HCEC 1CT (cell line): ENCODE results near the gene MYADM.
A peak's percentile ranks its signal among the peaks of the same experiment; 100 is the strongest.

Source experiments
- DNase-seq: peaks from one replicate; pipeline ENCODE4 v3.0.0-alpha.2; 2017

The MYADM gene

DNA sequence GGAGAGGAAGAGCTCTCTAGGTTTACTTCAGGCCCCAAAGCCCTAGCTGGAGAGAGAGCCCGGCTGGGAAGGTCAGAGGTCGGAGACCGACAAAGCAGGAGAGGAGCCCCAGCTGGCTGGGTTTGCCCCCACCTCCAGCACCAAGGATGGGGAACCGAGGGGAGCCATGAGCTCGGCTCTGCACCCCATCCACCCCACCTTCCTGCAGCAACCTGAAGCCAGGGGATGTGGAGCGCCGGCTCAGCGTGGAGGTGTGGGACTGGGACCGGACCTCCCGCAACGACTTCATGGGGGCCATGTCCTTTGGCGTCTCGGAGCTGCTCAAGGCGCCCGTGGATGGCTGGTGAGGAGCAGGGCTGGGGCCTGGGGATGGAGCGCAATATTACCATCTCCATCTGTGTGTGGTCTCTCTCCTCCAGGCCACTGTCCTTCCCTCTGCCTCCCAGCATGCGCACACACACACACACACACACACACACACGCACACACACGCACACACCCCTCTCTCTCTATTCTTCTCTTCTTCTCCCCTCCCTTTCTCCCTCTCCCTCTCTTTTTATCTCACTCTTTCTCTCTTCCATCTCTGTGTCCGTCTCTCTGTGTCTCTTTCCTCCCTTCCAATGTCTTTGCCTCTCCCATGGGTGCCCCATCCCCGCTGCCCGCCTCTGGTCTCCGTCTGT lies 24.8 kb downstream of the MYADM start:
- DNase-seq, result no peak

DNA sequence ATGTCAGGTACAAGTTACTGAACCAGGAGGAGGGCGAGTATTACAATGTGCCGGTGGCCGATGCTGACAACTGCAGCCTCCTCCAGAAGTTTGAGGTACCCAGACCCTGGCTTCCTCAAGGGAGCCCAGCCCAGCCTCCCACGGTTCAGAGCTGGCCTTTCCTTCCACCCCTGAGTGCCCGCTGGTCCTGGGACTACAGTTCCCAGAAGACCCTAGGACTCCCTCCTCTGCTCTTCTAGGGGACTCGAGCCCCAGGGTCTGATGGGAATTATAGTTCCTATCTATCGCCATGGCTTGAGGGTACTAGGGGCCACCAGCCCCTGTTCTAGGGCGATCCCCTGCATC lies 25.3 kb downstream of the MYADM start:
- no peak for DNase-seq

DNA sequence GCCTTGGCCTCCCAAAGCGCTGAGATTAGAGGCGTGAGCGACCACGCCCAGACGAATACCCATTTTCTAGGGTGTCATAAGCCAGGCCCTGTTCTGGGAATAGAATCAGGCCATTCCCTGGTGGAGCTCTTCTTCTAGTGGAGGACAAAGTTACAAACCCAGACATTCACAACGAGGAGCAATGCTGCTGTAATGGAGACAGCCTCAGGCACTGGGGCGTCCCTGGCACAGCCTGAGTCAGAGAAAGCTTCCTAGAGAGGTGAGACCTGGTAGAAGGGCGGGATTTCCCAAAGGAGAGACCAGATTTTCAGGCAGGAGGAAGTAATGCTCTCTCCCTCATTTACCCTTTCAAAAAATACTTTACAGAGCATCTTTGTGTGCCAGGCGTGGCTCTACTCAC lies 27.0 kb downstream of the MYADM start:
- DNase-seq, result no peak

GRCh38 chr19:53896682-53897081 lies 29.0 kb downstream of the MYADM start:
- DNase-seq, result no peak

- no peak for DNase-seq
Measured at GRCh38 chr19:53897459-53897858, 29.8 kb downstream of the MYADM start.

- DNase-seq, result no peak
Measured at GRCh38 chr19:53898166-53898565, 30.5 kb downstream of the MYADM start.

GRCh38 chr19:53898636-53899341 lies 31.1 kb downstream of the MYADM start:
- no peak for DNase-seq

GRCh38 chr19:53900191-53900860 lies 32.6 kb downstream of the MYADM start:
- DNase-seq, result no peak

DNA sequence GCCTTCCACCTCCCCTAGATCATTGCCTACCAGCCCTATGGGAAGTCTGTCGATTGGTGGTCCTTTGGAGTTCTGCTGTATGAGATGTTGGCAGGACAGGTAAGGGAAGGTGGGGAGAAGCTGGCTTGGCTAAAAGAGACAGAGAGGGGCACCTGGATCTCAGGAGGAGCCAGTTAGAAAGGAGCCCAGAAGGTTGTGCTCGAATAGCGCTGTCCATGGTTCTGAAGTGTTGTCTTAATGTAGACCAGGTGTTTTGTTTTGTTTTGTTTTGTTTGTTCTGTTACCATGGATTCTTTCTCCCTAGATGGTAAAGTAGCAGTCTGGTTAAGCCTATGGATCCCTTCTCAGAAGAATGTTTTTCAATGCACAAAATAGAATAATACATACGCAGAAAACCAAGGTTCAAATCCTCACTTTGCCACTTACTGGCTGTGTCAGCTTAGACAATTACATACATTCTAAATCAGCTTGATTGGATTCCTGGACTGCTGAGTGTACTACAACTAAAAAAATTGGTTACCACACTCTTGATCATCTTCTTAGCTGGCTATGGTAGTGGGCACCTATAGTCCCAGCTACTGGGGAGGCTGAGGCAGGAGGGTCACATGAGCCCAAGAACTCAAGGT lies 35.5 kb downstream of the MYADM start:
- no peak for DNase-seq

- no peak for DNase-seq
Measured at GRCh38 chr19:53904909-53905308, 37.2 kb downstream of the MYADM start.

DNA sequence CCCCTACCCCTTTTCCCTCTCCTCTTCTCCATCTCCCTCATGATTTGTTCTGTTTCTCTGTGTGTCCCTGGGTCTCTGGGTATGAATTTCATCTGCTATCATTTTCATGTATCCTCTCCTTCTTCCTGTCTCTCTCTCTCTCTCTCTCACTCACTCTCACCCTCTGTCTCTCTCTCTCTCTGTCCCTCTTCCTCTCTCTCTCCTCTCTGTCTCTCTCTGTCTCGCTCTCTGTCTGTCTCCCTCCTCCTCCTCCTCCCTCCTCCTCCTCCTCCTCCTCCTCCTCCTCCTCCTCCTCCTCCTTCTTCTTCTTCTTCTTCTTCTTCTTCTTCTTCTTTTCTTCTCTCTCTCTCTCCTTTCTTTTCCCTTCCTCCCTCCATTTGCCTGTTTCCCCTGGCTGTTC lies 38.1 kb downstream of the MYADM start:
- DNase-seq, result no peak

DNA sequence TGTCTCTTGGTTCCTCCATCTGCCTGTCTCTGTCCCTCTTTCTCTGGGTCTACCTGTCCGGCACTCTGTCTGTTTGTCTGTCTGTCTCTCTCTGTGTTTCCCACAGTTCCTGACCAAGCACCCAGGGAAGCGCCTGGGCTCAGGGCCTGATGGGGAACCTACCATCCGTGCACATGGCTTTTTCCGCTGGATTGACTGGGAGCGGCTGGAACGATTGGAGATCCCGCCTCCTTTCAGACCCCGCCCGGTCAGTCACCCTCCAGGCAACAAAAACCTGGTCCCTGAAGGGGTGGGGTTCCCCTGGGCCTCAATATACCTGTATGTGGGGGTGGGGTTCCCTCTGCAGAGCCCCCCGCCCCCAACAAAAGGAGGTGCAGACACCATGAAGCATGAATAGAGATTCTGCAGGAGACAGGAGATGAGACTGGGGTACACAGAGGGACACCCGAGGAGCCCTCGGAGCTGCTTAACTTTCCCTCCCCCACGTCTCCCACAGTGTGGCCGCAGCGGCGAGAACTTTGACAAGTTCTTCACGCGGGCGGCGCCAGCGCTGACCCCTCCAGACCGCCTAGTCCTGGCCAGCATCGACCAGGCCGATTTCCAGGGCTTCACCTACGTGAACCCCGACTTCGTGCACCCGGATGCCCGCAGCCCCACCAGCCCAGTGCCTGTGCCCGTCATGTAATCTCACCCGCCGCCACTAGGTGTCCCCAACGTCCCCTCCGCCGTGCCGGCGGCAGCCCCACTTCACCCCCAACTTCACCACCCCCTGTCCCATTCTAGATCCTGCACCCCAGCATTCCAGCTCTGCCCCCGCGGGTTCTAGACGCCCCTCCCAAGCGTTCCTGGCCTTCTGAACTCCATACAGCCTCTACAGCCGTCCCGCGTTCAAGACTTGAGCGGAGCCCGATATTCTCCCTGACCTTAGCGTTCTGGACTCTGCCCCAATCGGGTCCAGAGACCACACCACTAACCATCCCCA lies 38.8 kb downstream of the MYADM start:
- peak; percentile 22 for DNase-seq

DNA sequence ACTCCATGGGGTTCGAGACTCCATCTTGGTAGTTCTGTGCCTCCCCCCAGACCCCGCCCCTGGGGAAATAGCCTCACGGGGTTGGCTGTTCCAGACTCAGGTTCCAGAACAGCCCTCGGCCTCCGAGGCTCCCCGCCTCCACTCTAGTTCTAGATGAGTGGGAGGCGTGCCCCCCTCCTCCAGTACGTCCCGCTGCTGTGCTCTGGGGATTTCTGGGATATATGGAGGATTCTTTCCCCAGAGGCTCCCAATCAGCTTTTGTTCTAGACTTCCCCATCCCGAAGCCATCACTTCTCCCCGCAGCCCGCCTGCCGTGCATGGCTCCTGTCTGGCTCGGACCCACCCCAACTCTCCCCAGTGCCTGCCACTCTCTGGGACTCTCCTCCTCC lies 39.5 kb downstream of the MYADM start:
- DNase-seq, result no peak

GRCh38 chr19:53907690-53908089 lies 40.0 kb downstream of the MYADM start:
- no peak for DNase-seq

DNA sequence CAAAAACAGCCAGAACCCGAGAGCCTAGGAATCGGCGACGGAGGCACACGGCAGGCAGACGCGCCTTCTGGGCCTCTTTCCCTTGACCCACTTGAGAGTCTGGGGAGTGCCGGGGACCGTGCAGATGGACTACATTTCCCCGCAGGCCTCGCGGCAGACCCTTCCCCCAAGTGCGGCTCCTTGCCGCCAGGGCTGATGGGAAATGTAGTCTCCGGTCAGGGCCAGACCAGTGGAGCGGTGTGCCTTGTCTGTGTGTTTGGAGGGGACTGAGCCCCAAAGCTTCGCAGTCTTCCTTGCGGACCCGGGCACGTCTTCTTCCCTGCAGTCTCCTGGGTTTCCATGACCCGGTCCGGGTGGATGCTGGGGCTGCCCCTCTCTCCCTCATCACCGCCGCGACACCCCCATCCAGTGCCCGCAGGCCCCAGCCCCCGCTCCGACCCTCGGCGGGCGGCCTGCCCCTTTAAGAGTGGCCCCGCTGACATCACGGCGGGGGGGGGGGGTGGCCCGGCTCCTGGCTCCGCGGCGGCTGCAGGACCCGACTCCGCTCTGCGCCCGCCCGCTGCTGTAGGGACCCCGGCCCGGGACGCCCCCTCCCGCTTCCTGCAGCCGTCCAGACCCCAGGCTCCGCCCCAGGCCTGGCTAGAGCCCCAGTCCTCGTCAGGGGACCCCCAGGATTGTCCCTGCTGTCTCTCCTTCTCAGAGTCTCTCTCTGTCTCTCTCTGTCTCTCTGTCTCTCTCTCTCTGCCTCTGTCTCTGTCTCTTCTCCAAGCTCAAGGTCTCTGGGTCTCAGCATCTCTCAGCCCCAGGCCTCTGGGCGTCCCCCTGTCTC lies 40.6 kb downstream of the MYADM start:
- DNase-seq, result peak; percentile 40

DNA sequence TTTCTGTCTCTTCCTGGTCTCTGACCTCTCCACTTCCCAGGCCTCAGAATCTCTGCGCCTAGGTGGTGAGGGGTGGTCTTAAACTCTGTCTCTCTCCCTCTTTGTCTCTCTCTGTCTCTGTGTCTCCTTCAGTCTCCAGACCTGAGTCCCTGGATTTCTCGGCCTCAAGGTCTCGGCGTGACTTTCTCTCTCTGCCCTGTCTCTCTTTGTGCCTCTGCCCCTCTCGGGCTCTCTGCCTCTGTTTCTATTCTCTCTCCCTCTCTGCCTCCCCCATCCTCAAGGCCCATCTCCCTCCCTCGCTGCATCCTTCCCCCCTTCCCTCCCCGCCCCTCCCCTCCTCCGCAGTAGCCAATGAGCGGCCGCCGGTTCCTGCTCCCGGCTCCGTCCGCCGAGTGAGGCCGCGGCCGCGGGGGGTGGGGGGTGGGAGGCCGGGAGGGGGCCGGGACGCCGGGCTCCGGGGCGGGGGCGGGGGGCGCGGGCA lies 41.3 kb downstream of the MYADM start, which contains the start of gene CACNG7:
TSS of gene CACNG7 (plus strand) at position 344 of the 481 bp plus-strand sequence. CDS start 3,554 bp downstream, outside the sequence.
- DNase-seq, result no peak

DNA sequence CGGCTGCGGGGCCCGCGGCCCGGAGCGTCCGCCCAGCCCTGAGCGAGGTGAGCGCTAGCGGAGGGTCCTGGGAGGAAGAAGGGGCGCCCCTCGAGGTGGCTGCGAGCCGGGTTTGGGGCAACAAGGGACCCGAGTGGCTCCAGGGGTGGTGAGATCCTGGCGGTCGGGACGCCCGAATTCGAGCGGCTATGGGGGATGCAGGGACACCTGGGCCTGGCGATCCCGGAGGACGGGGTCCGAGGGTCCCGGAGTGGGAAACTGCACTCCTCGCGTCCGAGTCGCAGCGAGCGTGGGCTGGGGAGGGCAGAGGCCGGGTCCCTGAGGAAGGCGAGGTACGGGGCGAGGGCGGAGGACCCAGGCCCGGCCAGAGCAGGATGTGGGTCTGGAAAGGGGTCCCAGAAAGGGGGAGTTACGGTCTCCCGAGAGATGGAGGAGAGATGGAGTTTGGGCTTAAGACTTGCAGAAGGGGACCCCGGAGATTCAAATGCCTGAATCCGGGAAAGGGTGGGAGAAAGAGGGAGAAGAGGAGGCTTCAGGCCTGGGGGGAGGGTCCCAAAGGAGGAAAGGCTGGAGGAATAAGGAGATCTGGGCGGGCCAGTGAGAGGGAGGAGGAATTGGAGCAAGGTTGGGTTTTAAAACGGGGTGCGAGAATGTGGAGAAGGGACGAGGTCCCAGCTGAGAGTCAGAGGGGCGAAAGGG lies 41.9 kb downstream of the MYADM start:
- DNase-seq, result no peak

- no peak for DNase-seq
Measured at GRCh38 chr19:53910170-53910518, 42.5 kb downstream of the MYADM start.

DNA sequence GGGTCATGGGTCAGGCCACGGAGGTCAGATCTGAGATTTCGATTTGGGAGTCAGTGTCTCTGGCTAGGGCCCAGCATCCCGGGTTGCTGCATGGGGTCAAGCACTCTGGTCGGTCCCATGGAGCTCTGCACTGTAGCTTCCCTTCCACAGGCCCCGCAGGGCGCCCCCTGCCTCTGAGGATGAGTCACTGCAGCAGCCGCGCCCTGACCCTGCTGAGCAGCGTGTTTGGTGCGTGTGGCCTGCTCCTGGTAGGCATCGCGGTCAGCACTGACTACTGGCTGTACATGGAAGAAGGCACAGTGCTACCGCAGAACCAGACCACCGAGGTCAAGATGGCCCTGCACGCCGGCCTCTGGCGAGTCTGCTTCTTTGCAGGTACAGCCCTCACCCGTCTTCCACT lies 45.0 kb downstream of the MYADM start:
- DNase-seq, result no peak

DNA sequence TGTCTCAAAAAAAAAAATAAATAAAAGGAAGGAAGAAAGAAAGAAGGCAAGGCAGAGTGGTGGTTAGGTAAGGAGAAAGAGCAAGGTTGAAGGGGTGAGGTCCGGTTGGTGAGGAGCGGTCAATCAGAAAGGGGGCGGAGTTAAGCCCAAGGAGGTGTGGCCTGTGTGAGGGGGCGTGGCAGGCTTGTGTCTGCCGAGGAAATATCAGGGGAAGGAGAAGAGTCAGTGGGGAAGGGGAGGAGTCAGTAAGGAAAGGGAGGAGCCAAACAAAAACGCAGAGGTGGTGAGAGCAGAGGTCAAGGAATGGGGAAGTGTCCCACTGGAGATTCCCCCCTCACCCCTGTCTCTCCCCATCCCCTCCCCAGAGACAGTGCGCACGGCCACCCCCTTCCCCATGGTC lies 47.3 kb downstream of the MYADM start:
- no peak for DNase-seq

DNA sequence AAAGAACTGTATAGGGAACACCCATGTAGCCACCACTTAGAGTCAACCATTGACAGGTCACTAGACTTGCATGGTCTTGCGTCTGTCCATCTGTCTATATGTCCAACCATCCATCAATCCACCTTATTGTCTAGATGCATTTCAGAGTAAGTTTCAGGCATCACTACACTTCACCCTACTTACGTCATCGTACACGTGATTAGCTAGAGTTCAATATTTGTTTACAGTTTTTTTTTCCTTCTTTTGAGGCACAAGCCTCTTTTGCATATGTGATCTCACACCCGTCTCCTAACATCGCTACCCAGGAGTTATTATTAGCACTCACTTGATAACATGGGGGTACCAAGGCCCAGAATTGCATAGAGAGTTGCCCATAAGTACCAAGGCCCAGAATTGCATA lies 48.3 kb downstream of the MYADM start:
- no peak for DNase-seq
